C4-2B (cell line): ENCODE measurements around the gene FBXO17.
"Not testable (repeated sequence)": the region's sequence is repeated elsewhere in the genome, so short reads cannot be mapped to it uniquely, and the experiment has no call there.

Source experiments
- H3K27ac ChIP-seq: fragments of 450-650 bp; 2 replicates; pipeline ENCODE4 v1.5.1; 2017
- CTCF ChIP-seq: fragments of 450-650 bp; conservative IDR thresholded peaks from 2 replicates; pipeline ENCODE4 v1.5.1; 2017; ENCODE audit warnings: mild to moderate bottlenecking
- ZFX ChIP-seq: fragments of 450-650 bp; IDR thresholded peaks from 2 replicates; pipeline ENCODE4 v1.6.1; 2017

FBXO17 gene

GRCh38 chr19:38990949-38991697, 15.6 kb upstream of the FBXO17 start:
- H3K27ac ChIP-seq, result no peak overlapping the region
- TF ChIP-seq CTCF (no peak), ZFX (no peak)

- not testable (repeated sequence) for H3K27ac ChIP-seq
These were observed 14.1 kb upstream of the FBXO17 start for GRCh38 chr19:38989614-38990013.

GRCh38 chr19:38989066-38989605, 13.6 kb upstream of the FBXO17 start:
- TF ChIP-seq CTCF (no peak), ZFX (no peak)
- H3K27ac ChIP-seq, result no peak overlapping the region

- not testable (repeated sequence) for H3K27ac ChIP-seq
These were observed 13.1 kb upstream of the FBXO17 start for GRCh38 chr19:38988627-38989026.

- not testable (repeated sequence) for H3K27ac ChIP-seq
These were observed 12.2 kb upstream of the FBXO17 start for GRCh38 chr19:38987745-38988144.

- TF ChIP-seq CTCF, result no peak
- TF ChIP-seq ZFX, result no peak
- H3K27ac ChIP-seq, result no peak overlapping the region
These were observed 9.7 kb upstream of the FBXO17 start for GRCh38 chr19:38985262-38985661.

GRCh38 chr19:38980583-38981374, 5.2 kb upstream of the FBXO17 start:
- TF ChIP-seq ZFX (no peak), CTCF (no peak)
- no peak overlapping the region for H3K27ac ChIP-seq

- no peak overlapping the region for H3K27ac ChIP-seq
- no peak for TF ChIP-seq CTCF
- no peak for TF ChIP-seq ZFX
These were observed 4.3 kb upstream of the FBXO17 start for GRCh38 chr19:38979812-38980211.

- no peak for TF ChIP-seq CTCF
- no peak for TF ChIP-seq ZFX
These were observed 2.8 kb upstream of the FBXO17 start for GRCh38 chr19:38978326-38978689.

More at GRCh38 chr19:38978326-38978689, 2.8 kb upstream of the FBXO17 start:
- H3K27ac ChIP-seq, result peak overlapping the region; percentile 8
